NCI-H2029 (cell line): Measurements from ENCODE around the gene GARNL3.

Source experiments
- DNase-seq: peaks from one replicate; lab custom pipeline; 2025; lab: John Stamatoyannopoulos, UW

Gene GARNL3

GRCh38 chr9:127264462-127265219 lies at the start of gene GARNL3:
Gene GARNL3, plus strand, starts transcription at chr9:127264774. Its CDS starts 104 bp downstream, at chr9:127264878.
- no peak for DNase-seq

- DNase-seq: no peak
Measured at GRCh38 chr9:127215268-127216209, 49.0 kb upstream of the GARNL3 start.

GRCh38 chr9:127216210-127216887 lies 48.2 kb upstream of the GARNL3 start:
- DNase-seq: no peak

- no peak for DNase-seq
Measured at GRCh38 chr9:127216888-127217217, 47.7 kb upstream of the GARNL3 start.

GRCh38 chr9:127218818-127219217 lies 45.8 kb upstream of the GARNL3 start:
- no peak for DNase-seq

- DNase-seq: no peak
Measured at GRCh38 chr9:127219520-127219919, 45.1 kb upstream of the GARNL3 start.

- no peak for DNase-seq
Measured at GRCh38 chr9:127221695-127222094, 42.9 kb upstream of the GARNL3 start.

GRCh38 chr9:127222388-127223095 lies 42.0 kb upstream of the GARNL3 start:
- DNase-seq: no peak

GRCh38 chr9:127223266-127223665 lies 41.3 kb upstream of the GARNL3 start:
- DNase-seq: no peak

- no peak for DNase-seq
Measured at GRCh38 chr9:127223810-127224177, 40.8 kb upstream of the GARNL3 start.

GRCh38 chr9:127224178-127224882 lies 40.2 kb upstream of the GARNL3 start:
- peak; percentile 92 for DNase-seq

- peak; percentile 89 for DNase-seq
Measured at GRCh38 chr9:127224883-127225739, 39.5 kb upstream of the GARNL3 start.

- DNase-seq: no peak
Measured at GRCh38 chr9:127225801-127226625, 38.6 kb upstream of the GARNL3 start.

- no peak for DNase-seq
Measured at GRCh38 chr9:127229691-127230417, 34.7 kb upstream of the GARNL3 start.

- DNase-seq: no peak
Measured at GRCh38 chr9:127231666-127232065, 32.9 kb upstream of the GARNL3 start.

GRCh38 chr9:127232833-127233549 lies 31.6 kb upstream of the GARNL3 start:
- DNase-seq: no peak

GRCh38 chr9:127233550-127233949 lies 31.0 kb upstream of the GARNL3 start:
- no peak for DNase-seq

GRCh38 chr9:127233989-127234388 lies 30.6 kb upstream of the GARNL3 start:
- no peak for DNase-seq
